ENCODE measurements around the gene CATSPER3.

Gene CATSPER3

GRCh38 chr5:134967607-134968006 is at the start of gene CATSPER3:
Gene CATSPER3 (plus strand): TSS chr5:134967907. CDS start chr5:134967992, 85 bp downstream.
- in situ Hi-C loops (cut with HindIII; ENCODE audit: low sequenced_read_pairs), result no loop called here

DNA sequence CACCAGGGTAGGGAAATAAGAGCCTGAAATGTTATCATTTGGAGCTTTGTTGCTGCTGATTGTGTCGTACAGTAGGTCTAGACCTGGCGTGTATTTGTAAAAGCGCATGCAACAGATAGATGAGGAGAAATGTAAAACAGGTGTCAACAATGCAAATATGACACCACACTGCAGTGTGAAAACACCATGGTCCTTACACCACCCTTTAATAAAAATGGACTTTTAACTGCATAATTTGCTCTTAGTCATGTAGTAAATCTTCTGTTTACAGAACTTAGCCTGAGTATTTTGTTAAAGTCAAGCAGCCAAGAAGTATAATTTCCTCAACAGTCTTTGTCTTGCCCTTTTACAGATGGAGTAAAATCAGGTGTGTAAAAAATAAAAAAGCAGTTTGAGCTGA is 48.8 kb upstream of the CATSPER3 start:
- in situ Hi-C loops (cut with HindIII; ENCODE audit: low sequenced_read_pairs), result loop anchor here (5.0 kb wide), 1 partner anchor 43 kb away; no protein-coding TSS in a partner anchor

GRCh38 chr5:134920848-134921575 is 46.7 kb upstream of the CATSPER3 start:
- in situ Hi-C loops (cut with HindIII; ENCODE audit: low sequenced_read_pairs), result no loop called here

DNA sequence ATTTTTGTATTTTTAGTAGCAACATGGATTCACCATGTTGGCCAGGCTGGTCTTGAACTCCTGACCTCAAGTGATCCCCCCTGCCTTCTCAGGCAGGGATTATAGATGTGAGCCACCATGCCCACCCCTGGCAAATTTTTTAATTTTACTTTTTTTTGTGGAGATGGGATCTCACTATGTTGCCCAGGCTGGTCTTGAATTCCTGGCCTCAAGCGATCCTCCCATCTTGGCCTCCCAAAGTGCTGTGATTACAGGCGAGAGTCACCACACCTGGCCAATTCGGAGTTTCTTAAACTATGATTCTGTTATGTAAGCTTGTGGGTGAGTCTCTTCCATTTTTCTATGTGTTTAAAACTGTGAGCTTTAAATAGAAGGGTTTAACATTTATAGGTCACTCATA is 35.2 kb upstream of the CATSPER3 start:
- in situ Hi-C loops (cut with HindIII; ENCODE audit: low sequenced_read_pairs), result loop anchor here (10.0 kb wide), 1 partner anchor 88 kb away; the partner anchor contains the start of gene C5orf24

DNA sequence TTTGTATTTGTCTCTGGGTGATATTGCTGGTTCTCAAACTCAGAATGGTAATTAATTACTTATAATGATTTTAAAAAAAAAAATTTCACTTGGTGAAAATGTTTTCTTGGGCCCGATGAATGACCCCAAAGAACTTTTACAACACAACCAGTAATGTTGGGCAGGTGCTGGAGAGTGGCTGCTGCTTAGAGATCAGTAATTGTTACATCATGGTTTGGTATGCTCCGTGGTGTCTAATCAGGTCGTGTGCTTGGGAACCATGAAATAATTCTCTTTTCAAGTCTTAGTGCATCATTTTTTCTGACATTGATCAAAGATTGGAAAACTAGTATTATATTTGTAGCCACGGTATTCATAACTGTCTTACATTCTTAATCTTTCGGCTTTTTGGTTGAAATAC is 33.5 kb upstream of the CATSPER3 start:
- in situ Hi-C loops (cut with HindIII; ENCODE audit: low sequenced_read_pairs), result loop anchor here (10.0 kb wide), 1 partner anchor 89 kb away; the partner anchor contains the start of gene C5orf24

DNA sequence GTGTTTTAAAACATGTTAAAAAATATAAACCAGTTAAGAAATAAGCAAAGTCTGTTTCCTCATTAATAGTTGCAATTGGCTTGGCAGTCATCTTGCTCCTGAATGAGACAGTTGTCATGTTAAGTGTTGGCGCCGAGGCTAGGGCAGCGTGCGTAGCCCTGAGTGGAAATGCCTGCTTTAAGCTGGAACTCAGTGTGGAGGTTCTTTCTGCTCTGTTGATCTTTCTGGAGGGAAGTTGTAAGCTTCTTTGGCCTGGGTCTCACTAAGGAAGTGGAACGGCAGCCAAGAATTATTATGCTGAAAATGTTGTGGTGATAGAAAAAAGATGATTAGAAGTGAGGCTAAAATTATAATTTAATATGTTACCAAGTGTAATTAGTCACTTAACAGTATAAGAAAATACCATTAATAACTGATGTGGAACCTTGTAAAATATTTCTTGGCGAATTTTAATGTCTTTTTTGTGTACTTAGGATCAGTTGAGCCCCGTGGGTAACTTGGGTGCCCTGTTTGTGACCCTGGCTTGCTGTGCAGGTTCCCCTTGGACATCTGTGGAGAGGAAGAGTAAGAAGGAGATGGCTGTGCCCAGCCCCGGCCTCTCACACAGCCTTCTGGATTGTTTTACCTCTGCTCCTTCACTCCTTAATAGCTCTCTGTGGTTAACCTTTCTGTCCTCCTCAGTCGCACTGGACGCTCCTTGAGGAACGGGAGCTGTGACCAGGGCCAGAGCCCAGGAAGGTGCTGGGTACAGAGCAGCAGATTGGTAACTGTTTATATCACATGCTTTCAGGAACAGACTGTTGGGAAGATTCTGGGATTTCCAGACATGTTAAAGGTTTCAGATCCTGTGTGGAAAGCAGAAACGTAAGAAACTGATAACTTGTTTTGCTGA is 31.8 kb upstream of the CATSPER3 start:
- in situ Hi-C loops (cut with HindIII; ENCODE audit: low sequenced_read_pairs), result loop anchor here (10.0 kb wide), 1 partner anchor 91 kb away; the partner anchor contains the start of gene C5orf24

DNA sequence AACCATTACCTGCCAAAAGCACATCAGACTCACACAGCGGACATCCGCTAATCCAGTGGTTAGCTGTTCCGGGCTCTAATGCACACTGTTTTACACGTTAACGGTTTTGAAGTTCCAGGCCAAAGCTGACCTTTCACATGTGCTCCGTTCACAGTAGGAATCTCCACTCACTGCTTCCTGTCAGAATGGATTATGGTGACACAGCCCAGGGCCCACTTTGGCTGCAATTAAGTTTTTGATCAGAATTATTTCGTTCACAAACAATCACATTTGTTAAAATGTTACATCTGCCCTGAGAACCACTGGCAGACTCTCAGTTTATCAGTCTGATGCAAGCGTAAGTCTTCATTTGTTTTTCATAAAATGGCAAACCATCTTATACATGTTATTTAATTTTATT is 30.2 kb upstream of the CATSPER3 start:
- in situ Hi-C loops (cut with HindIII; ENCODE audit: low sequenced_read_pairs), result loop anchor here (10.0 kb wide), 1 partner anchor 93 kb away; the partner anchor contains the start of gene C5orf24

DNA sequence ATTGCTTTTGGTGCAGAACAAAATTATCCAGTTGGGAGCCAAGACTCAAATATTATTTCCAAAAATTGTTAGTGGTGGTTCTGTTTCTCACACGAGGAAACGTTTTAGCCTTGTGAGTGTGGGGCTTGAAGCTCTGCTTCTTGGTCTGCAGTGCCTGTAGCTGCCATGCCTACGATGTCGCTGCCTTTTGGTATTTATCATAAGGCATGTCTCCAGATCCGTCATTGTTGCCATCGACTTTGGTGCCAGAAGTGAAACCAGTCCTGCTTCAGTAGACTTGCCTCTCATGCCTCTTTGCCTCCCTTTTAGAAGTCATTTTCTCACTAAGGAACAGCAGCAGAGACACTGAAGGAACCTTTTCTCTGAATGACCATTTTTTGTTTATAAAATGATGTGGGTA is 29.7 kb upstream of the CATSPER3 start:
- in situ Hi-C loops (cut with HindIII; ENCODE audit: low sequenced_read_pairs), result loop anchor here (10.0 kb wide), 1 partner anchor 93 kb away; the partner anchor contains the start of gene C5orf24

DNA sequence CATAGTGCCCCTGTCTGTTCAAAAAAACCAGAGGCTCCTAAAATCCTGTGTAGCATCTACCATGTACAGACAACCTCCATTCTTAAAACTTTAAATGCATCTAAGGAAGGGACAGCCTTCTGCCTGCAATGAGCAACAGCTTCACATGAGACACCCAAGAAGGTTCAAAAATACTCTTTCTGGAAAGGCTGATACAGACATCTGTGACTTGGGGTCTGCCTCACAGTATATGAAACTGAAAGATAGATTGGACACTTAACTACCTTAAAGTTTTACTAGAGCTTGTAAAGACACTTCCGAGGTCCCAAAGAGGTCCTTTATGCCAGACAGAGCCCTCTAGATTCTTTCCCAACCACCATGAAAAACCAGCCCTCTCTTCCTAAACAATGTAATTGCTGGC is 28.2 kb upstream of the CATSPER3 start:
- in situ Hi-C loops (cut with HindIII; ENCODE audit: low sequenced_read_pairs), result loop anchor here (10.0 kb wide), 1 partner anchor 95 kb away; the partner anchor contains the start of gene C5orf24

- in situ Hi-C loops (cut with HindIII; ENCODE audit: low sequenced_read_pairs), result no loop called here
These were observed 24.2 kb upstream of the CATSPER3 start for GRCh38 chr5:134943547-134943946.

DNA sequence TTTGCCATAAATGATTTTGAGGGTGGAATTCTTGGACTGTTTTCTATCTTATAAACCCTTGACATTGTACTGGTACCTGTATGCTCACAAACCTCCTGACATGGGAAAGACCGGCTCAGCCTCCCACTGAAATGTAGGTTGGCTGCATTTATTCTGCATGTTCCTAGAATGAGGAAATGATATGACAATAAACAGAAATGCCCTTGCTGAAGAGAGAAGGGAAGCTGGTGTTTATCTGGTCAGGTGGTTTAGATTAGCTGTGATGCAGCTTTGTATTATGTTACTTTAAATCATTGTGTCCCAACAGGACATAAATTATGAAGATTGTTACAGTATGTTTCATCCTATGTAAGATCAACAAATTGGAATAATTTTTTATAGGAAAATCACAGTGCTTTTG is 23.1 kb upstream of the CATSPER3 start:
- in situ Hi-C loops (cut with HindIII; ENCODE audit: low sequenced_read_pairs), result no loop called here

DNA sequence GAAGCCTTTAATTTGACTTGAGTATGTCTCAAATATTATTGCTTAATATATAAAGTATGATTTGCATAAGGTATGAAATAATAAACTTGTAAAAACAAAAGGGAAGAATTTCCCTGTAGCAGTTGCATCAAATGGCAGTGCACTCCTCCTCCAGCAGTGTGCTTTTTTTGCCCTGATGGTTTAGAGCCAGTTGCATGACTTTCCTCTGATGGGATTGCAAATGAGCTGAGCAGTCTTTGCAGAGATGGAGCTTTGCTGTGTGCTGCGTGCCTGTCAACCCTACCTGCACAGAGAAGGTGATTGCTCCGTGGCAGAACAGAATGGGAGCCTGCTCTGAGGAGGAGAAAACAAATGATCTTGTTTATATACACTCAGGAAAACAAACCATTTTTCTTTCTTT is 22.7 kb upstream of the CATSPER3 start:
- in situ Hi-C loops (cut with HindIII; ENCODE audit: low sequenced_read_pairs), result no loop called here

DNA sequence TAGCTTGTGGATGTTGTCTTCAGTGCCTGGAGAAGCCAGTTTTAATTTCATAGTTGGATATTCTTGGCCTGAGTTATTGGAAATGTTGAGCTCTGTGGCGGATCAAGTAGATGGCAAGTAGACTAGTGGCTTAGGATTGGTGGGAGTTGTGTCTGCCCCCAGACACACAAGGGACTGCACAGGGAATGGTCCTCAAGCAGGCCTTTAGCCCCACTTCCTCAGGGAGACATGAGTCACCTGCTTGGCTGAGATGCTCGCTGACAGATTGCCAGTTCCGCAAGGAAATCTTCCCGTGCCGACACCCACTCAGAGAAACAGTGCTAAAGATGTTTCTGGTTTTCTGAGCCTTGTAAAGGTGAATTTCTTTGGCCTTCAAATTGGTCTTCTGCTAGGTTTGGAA is 18.8 kb upstream of the CATSPER3 start:
- in situ Hi-C loops (cut with HindIII; ENCODE audit: low sequenced_read_pairs), result no loop called here

- in situ Hi-C loops (cut with HindIII; ENCODE audit: low sequenced_read_pairs), result no loop called here
These were observed 18.4 kb upstream of the CATSPER3 start for GRCh38 chr5:134949316-134949715.

GRCh38 chr5:134957920-134958608 is 9.6 kb upstream of the CATSPER3 start:
- in situ Hi-C loops (cut with HindIII; ENCODE audit: low sequenced_read_pairs), result no loop called here

DNA sequence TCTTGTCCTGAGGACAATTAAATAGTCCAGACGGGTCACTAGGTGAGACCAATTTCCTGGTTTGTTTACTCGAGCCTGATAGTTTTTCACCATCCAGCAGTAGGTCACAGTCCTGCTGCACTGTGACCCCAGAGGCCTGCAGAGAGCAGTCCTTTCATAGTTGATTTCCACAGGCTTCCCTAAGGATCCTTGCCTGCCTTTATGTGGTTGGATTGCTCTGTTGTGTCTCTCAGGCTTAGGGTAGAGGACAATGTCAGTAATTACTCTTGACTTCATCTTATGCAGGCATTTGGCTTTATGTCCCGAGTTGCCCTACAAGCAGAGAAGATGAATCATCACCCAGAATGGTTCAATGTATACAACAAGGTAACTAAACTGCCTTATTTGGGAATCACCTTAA is 9.0 kb upstream of the CATSPER3 start:
- in situ Hi-C loops (cut with HindIII; ENCODE audit: low sequenced_read_pairs), result no loop called here

DNA sequence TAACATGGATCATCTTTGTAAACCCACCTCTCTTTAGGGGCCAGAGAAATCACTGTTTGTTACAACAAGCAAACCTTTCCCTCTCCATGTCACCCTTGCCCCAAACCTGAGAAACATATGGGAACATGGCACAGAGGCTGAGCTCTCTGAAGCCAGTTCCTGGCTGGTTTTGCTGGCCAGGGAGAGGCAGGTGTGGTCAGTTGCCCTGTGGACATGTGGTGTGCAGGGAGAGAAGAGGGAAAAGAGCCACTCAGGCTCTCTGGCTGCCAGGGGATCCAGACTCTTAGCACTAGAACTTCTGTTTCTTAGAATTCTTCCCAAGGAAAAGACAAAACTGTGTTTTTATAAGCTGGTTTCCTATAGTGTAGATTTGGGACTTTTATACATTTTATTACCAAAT is 4.6 kb upstream of the CATSPER3 start:
- in situ Hi-C loops (cut with HindIII; ENCODE audit: low sequenced_read_pairs), result loop anchor here (5.0 kb wide), 1 partner anchor 46 kb away; no protein-coding TSS in a partner anchor

DNA sequence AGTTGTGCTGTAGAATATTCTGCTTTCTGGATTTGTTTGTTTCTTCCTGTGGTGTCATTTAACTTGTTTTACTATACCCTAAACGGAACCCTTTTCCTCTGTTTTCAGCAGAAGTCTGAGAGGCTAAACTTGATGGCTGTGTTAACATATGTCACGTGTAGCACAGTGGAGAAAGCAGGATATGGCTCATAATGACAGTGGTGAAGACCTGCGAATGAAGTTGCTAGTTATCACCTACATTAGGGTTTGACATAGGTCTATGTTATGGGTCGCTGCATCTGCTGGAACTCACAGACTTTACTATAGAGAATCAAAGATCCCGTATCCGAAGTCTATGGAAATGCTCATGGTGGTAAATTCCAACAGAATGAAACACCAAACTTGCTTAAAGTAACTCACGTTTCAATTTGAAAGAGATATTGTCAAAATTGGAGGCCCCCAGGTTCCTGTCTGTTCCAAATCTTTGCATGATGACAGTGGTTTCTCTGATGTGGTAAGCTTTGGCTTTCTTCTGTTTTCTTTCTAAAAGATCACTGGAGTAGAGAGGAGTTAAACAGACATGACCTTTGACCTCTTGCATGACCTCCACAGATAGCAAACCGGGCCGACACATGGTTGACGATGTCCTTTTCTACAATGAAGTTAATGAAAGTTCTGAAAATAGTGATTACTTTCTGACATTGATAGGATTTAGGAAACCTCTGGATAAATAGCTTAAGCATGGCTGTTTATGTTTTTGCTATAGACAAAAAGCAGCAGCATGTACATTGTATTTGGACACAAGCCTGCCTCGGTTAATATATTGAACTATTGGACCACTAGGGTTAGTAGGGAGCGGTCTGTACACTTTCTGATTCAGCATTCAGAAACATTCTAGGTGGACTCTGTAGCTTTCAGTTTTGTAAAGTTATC is 3.1 kb upstream of the CATSPER3 start:
- in situ Hi-C loops (cut with HindIII; ENCODE audit: low sequenced_read_pairs), result loop anchor here (5.0 kb wide), 1 partner anchor 47 kb away; no protein-coding TSS in a partner anchor

GRCh38 chr5:134965271-134965825 is 2.4 kb upstream of the CATSPER3 start:
- in situ Hi-C loops (cut with HindIII; ENCODE audit: low sequenced_read_pairs), result no loop called here

Data from endothelial cell of hepatic sinusoid (primary cell).